GM12865 (cell line): ENCODE measurements around the gene GOLGA6A.
A peak's percentile ranks its signal among the peaks of the same experiment; 100 is the strongest.

Source experiments
- DNase-seq: peaks from one replicate; pipeline ENCODE4 v3.0.0; 2010; ENCODE audit warnings: low read depth
- H3K4me3 ChIP-seq: 2 replicates; pipeline ENCODE4 v1.5.1; 2011; ENCODE audit warnings: mild to moderate bottlenecking, low read depth, low read length, control low read depth
- CTCF ChIP-seq: IDR thresholded peaks from 2 replicates; pipeline ENCODE4 v1.5.1; 2011; ENCODE audit warnings: low read length, control low read depth, low read depth, inconsistent platforms; ENCODE audit not compliant: insufficient read depth; ENCODE audit errors: missing control alignments

Gene GOLGA6A

DNA sequence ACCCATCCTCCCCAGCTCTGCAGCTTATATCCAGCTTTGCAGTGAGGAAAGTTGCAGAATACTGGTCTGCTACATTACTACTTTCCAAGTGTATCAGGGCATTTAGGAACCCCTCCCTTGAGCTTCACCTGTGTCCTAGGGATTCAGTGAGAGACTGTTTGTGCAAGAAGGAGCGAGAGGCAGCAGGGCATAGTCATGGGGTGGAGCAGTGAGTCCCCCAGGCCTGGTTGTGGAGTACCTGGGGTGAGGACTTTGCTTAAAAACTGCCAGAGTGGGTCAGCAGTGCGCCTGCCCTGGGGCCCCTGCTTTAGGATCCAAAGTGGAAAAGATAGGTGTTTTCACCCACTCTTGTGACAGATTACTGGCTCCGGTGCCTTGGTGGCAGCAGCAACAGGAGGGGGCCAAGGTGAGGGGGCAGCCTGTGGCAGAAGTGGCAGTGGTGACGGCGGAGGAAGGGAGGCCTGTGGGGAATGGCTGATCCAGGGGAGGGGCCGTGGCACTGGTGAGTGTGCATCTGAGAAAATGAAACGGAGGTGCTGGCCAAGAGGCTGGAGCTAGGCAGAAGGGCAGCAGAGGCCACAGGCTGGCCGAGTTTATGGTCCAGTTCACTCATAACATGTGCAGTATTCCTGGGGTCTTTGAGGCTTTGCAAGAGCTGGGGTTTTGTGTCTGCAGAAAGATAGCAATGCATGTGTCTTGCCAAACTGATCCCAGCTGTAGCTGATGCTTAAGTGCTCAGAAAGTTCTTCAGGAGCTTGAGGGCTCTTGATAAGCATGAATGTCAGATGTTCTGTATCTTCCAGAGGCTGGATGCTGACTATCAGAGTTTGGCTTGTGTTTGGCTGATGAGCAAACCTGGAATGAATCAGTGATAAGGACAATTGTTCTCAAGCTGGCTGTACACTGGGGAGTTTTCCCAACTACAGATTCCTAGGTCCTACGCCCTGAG is 43.4 kb downstream of the GOLGA6A start:
- no peak for TF ChIP-seq CTCF
- DNase-seq, result no peak
- no peak overlapping the region for H3K4me3 ChIP-seq

DNA sequence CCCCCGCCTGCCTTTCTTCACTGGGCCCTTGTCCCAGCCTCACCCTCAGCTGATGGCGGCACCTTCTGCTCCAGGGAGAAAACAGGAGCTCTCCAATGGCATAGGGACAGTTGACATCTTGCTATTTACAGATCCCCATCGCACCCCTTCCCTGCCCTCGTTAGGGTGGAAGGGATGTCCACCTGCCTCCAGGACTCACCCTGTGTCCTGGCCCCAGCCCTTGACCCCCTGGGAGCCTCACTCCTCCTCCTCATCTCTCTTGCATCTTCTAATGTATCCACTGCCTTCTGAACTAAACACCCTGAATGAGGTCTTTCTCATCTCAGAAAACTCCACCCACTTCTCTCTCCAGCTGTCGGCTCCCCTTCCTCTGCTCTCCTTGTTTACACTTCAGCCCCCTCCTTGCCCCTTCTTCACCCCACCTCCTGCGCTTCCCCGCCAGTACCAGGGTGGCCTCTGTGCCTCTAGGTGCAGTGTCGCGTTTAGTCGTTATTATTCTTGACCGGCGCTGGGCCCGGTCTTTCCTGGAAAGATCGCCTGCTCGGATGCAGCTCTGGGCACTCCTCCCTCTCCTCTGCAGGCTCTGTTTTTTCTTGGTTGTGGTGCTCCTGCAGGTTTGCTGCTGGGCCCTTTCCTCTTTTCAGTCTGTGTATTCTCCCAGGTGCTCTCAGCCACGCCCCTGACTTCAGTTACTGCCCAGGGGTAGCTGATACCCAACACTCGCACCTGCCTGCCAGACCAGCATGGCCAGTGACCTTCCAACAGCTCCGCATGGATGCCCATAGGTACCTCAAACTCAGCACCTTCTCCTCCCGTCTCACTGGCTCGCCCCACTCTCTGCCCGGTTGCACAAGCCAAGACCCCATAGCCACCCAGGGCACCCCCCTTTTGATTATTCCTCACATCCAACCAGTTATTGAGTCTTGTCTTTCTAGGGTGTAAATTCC is 44.9 kb downstream of the GOLGA6A start:
- no peak for DNase-seq

DNA sequence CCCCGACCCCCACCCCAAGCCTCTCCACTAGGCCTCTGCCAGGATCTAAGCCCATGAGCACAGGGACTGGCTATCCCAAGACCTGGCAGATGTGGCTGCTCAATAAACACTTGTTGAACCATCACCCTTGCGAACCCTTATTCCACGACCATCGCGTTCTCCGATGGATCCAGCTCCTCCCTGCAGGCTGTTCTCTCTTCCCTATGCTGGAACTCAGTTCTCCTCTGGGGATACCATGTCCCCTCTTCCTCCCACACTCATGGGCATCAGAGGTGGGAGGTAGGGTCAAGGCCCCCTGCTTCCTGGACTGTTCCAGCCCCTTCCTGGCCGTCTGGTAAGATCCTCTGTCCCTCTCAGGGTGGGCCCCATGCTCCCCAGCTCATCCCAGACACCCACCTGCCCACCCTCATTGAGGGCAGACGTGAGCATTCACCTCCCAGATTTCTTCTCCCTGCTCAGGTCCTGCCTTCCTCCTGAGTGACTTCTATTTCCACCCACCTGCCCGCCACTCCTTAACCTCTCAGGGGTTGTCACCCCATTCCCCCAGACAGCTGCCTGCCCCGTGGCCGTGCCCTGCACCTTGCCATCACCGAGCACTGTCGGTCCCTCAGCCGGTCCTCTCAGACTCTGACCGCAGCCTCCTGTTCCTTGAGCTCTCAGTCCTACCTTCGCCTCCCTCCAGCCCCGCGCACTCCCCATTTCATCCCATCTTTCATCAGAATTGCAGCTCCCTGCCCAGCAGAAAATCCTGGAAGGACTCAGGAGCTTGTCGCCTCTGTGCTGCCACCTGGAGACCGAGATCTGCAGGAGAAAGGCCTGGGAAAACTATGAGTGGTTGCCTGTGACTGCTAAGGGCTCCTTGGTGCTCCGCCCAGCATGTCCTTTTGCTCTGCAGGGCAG is 45.8 kb downstream of the GOLGA6A start:
- H3K4me3 ChIP-seq, result no peak overlapping the region
- TF ChIP-seq CTCF, result peak; percentile 12
- DNase-seq, result no peak

More for the DNA sequence above, 44.9 kb downstream of the GOLGA6A start:
- H3K4me3 ChIP-seq, result no peak overlapping the region
- no peak for TF ChIP-seq CTCF

DNA sequence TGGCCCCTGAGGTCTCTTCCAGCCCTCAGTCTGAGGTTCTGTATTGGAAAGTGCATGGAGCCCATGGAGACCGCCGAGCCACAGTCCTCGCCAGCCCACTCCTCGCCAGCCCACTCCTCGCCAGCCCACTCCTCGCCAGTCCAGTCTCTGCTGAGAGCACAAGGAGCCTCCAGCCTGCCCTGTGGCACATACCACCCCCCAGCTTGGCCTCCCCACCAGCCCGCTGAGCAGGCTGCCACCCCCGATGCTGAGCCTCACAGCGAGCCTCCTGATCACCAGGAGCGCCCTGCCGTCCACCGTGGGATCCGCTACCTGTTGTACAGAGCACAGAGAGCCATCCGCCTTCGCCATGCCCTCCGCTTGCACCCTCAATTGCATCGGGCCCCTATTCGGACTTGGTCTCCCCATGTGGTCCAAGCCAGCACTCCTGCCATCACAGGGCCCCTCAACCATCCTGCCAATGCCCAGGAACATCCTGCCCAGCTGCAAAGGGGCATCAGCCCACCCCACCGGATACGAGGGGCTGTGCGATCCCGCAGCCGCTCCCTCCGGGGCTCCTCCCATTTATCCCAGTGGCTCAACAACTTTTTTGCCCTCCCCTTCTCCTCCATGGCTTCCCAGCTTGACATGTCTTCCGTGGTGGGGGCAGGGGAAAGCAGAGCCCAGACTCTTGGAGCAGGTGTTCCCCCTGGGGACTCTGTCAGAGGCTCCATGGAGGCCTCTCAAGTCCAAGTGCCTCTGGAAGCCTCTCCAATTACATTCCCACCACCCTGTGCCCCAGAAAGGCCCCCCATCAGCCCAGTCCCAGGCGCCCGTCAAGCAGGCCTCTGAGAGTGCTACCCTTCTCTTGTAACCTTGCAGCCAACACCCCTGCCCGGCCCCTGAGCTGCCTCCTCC is 47.0 kb downstream of the GOLGA6A start:
- no peak overlapping the region for H3K4me3 ChIP-seq
- DNase-seq, result no peak
- no peak for TF ChIP-seq CTCF

- no peak for TF ChIP-seq CTCF
- DNase-seq, result no peak
- no peak overlapping the region for H3K4me3 ChIP-seq
Observed at GRCh38 chr15:74034206-74034755, 48.1 kb downstream of the GOLGA6A start.
